ENCODE measurements around the gene MADD.

Gene MADD

GRCh38 chr11:47269829-47270305 lies at the start of gene MADD:
Gene MADD (plus strand): TSS chr11:47270133.
- DNase-seq (ENCODE audit: low read depth, low spot score) = peak; percentile 84

GRCh38 chr11:47220401-47220821 lies 49.5 kb upstream of the MADD start:
- DNase-seq (ENCODE audit: low read depth, low spot score) = no peak

- DNase-seq (ENCODE audit: low read depth, low spot score) = no peak
Measured at GRCh38 chr11:47222696-47223095, 47.2 kb upstream of the MADD start.

GRCh38 chr11:47225552-47226400 lies 44.2 kb upstream of the MADD start:
- no peak for DNase-seq (ENCODE audit: low read depth, low spot score)

- DNase-seq (ENCODE audit: low read depth, low spot score) = no peak
Measured at GRCh38 chr11:47229161-47229560, 40.8 kb upstream of the MADD start.

GRCh38 chr11:47233051-47233450 lies 36.9 kb upstream of the MADD start:
- no peak for DNase-seq (ENCODE audit: low read depth, low spot score)

GRCh38 chr11:47233989-47234668 lies 35.8 kb upstream of the MADD start:
- no peak for DNase-seq (ENCODE audit: low read depth, low spot score)

GRCh38 chr11:47234669-47235100 lies 35.2 kb upstream of the MADD start:
- DNase-seq (ENCODE audit: low read depth, low spot score) = no peak

- no peak for DNase-seq (ENCODE audit: low read depth, low spot score)
Measured at GRCh38 chr11:47235163-47235562, 34.8 kb upstream of the MADD start.

- no peak for DNase-seq (ENCODE audit: low read depth, low spot score)
Measured at GRCh38 chr11:47236482-47236881, 33.5 kb upstream of the MADD start.

- DNase-seq (ENCODE audit: low read depth, low spot score) = no peak
Measured at GRCh38 chr11:47239852-47240251, 30.1 kb upstream of the MADD start.

GRCh38 chr11:47241841-47242301 lies 28.1 kb upstream of the MADD start:
- no peak for DNase-seq (ENCODE audit: low read depth, low spot score)

- DNase-seq (ENCODE audit: low read depth, low spot score) = no peak
Measured at GRCh38 chr11:47242596-47243192, 27.2 kb upstream of the MADD start.

- no peak for DNase-seq (ENCODE audit: low read depth, low spot score)
Measured at GRCh38 chr11:47243454-47243853, 26.5 kb upstream of the MADD start.

- DNase-seq (ENCODE audit: low read depth, low spot score) = no peak
Measured at GRCh38 chr11:47244448-47245350, 25.2 kb upstream of the MADD start.

- no peak for DNase-seq (ENCODE audit: low read depth, low spot score)
Measured at GRCh38 chr11:47245611-47246357, 24.1 kb upstream of the MADD start.

GRCh38 chr11:47247502-47247901 lies 22.4 kb upstream of the MADD start:
- DNase-seq (ENCODE audit: low read depth, low spot score) = no peak

GRCh38 chr11:47248304-47248663 lies 21.6 kb upstream of the MADD start:
- no peak for DNase-seq (ENCODE audit: low read depth, low spot score)

GRCh38 chr11:47248664-47249377 lies 21.1 kb upstream of the MADD start, which contains the start of gene ACP2:
Gene ACP2 (minus strand): TSS chr11:47248814. CDS start chr11:47248789, 25 bp downstream.
- DNase-seq (ENCODE audit: low read depth, low spot score) = peak; percentile 70

GRCh38 chr11:47249378-47249715 lies 20.6 kb upstream of the MADD start:
- DNase-seq (ENCODE audit: low read depth, low spot score) = no peak

All from activated CD4-positive, CD25-positive, alpha-beta regulatory T cell treated with anti-CD3 and anti-CD28 coated beads, Interleukin-2, amount 50 U/mL, for 16 hours (primary cell).